ENCODE measurements around the gene BTC.
"Not testable (repeated sequence)": the region's sequence is repeated elsewhere in the genome, so short reads cannot be mapped to it uniquely, and the experiment has no call there.

The BTC gene

GRCh38 chr4:74758551-74759145 is 35.7 kb downstream of the BTC start:
- in situ Hi-C loops (cut with HindIII; ENCODE audit: low sequenced_read_pairs) = no loop called here

DNA sequence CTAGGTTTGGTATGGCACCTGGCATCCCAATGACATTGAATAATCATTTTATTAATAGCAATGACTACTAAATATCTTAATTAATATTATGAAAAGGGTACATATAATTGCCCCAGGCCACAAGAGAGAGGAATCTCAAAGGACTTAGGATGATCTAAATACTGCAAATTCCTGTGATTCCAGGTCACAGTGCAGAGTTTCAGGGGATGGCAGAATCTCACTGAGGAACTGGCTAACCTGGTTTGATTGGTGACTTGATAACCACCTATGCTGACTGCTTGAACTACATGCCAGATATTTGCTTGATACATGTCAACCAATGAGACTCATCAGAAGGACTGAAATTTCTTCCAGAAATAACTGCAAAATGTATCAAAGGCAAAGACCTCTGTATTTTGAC is 37.2 kb downstream of the BTC start:
- in situ Hi-C loops (cut with HindIII; ENCODE audit: low sequenced_read_pairs) = no loop called here

- in situ Hi-C loops (cut with HindIII; ENCODE audit: low sequenced_read_pairs) = no loop called here
These were observed 38.8 kb downstream of the BTC start for GRCh38 chr4:74755486-74755885.

DNA sequence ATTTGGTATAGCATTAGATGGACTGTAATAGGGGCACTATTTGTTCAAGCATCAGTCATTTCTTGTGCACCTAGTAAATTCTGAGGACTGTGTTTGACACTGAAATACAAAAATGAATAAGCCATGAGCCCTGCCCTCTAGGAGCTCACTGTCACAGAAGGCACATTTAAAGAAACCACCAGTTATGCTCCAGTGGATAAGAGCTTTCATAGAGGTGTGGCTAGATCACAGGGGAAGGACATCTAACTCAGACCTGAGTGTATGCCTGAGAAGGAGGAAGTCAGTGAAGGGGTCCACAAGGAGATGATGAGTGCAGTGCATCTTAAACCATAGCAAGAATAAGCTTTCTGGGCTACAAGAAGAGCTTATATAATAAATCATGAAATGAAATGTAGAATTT is 40.1 kb downstream of the BTC start:
- in situ Hi-C loops (cut with HindIII; ENCODE audit: low sequenced_read_pairs) = no loop called here

GRCh38 chr4:74752798-74753197 is 41.5 kb downstream of the BTC start:
- in situ Hi-C loops (cut with HindIII; ENCODE audit: low sequenced_read_pairs) = no loop called here

DNA sequence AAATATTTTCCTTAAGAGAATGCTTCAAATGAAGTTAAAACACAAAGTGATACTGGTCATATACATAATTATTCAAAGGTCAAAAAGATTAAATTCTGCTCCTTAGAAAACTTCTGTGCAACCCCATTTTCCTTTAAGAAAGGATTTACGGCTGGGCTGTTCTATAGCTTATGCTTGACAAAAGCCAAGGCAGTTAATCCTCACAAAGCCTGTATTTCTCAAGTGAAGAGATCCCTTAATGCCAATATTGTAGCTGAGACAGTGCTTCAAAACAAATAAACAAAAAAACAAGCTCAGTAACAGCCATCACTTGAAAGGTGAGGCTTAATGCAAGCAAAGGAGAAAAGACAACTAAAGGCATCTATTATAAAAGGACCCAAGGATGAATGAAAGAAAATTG is 42.5 kb downstream of the BTC start:
- in situ Hi-C loops (cut with HindIII; ENCODE audit: low sequenced_read_pairs) = no loop called here

GRCh38 chr4:74751247-74751646 is 43.1 kb downstream of the BTC start:
- in situ Hi-C loops (cut with HindIII; ENCODE audit: low sequenced_read_pairs) = no loop called here

- in situ Hi-C loops (cut with HindIII; ENCODE audit: low sequenced_read_pairs) = no loop called here
These were observed 52.1 kb downstream of the BTC start for GRCh38 chr4:74742185-74742584.

- in situ Hi-C loops (cut with HindIII; ENCODE audit: low sequenced_read_pairs) = no loop called here
These were observed 55.7 kb downstream of the BTC start for GRCh38 chr4:74738464-74739143.

GRCh38 chr4:74734995-74735394 is 59.3 kb downstream of the BTC start:
- in situ Hi-C loops (cut with HindIII; ENCODE audit: low sequenced_read_pairs) = no loop called here

DNA sequence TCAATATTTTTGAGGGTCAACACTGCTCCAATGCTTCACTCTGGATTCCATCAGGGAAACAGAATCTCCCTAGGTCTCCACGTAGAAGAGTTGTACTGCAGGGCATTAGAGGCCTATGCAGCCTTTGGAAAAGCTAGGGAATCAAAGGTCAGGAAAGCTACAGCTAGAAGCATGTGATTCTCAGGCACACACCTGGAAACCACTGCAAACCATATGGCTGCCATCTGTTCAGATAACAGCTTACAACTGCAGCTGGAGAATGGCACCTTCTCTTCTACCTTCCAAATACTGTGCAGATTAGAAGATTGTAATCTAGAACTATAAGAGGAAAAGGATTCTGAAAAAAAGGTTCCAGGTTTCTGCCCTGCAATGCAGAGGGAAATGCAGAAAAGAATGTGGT is 60.6 kb downstream of the BTC start:
- in situ Hi-C loops (cut with HindIII; ENCODE audit: low sequenced_read_pairs) = no loop called here

DNA sequence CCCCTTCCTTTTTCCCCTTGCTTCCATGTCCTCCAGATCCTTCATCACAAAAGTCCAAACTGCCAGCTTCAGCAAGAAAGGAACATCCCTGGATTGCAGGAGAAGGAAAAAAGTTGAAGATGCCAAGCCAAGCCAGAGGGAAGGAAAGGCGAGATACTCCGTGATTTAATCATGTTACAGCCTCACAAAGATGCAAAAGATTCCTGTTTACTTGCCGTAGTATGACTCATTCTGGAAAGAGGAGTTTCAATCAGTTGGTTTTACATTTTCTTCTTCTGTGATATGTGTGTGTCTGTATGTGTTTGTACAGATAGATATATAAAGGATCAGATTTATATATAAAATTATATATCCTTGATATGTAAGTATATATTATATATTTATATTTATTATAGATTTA is 69.3 kb downstream of the BTC start:
- in situ Hi-C loops (cut with HindIII; ENCODE audit: low sequenced_read_pairs) = no loop called here

GRCh38 chr4:74716436-74716765 is 77.9 kb downstream of the BTC start:
- in situ Hi-C loops (cut with HindIII; ENCODE audit: low sequenced_read_pairs) = no loop called here

DNA sequence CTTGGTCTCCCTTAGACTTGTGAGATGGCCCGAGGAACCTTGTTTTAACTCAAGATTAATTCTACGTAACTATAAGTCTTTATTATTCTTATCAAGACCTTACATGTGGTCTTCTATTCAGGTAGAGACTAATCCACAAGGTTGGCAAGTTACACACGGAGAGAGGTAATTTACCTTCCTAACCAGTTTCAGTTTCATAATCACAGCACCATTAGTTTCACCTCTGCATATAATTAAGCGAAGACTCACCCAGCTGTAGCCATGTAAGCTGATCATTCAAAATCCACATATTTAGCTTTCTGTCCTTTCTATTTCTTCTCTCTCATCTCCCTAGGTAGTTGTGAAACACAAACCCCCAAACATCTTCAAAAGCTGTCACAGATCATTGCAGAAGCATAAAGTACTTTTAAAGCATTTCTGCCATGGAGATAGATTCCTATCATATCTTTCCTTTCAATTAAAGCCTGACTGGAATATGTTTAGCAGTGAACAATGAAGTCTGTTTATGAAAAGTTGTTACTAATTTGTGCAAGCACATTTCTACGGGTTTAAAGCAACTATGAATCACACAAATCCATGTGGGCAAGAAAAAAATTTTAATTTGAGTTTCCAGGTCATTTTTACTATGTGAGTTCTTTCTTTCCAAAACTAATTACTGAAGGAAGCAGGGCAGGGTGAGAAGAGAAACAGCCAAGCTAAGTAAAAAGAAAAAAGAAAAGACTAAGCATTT is 78.5 kb downstream of the BTC start:
- in situ Hi-C loops (cut with HindIII; ENCODE audit: low sequenced_read_pairs) = no loop called here

- in situ Hi-C loops (cut with HindIII; ENCODE audit: low sequenced_read_pairs) = no loop called here
These were observed 79.7 kb downstream of the BTC start for GRCh38 chr4:74714611-74715130.

- in situ Hi-C loops (cut with HindIII; ENCODE audit: low sequenced_read_pairs) = not testable (repeated sequence)
These were observed 86.2 kb downstream of the BTC start for GRCh38 chr4:74708135-74708534.
